ENCODE data around the gene HOMER1. TPM values are rescaled to one million over a fixed set of nuclear protein-coding genes. Genes with fewer than 3 reads are reported as not detected.

Gene HOMER1
- total and polyA plus RNA-seq, 9 of the 15 experiments (the other 6 are each of a cell fraction or from before 2014, with no cell fraction given), result 6.3 to 39.9 (median 9.9) TPM

- TF ChIP-seq SPI1 (IDR thresholded peaks at IDR 0.05; ENCODE audit: borderline replicate concordance, low read depth, low read length) (peak; percentile 68; the same call in 1 of the 2 replicates), HINFP (tag; conservative IDR thresholded peaks at IDR 0.05; ENCODE audit: low read depth) (no peak), NFIX (CRISPR knock-in tag; IDR thresholded peaks at IDR 0.05; ENCODE audit: low read depth) (no peak), SMARCE1 (IDR thresholded peaks at IDR 0.05) (peak; percentile 76; the same call in 1 of the 2 replicates), CBFB (CRISPR knock-in tag; IDR thresholded peaks at IDR 0.05) (no peak; the same call in 1 of the 2 replicates), POLR2B (IDR thresholded peaks at IDR 0.05; ENCODE audit: low read depth, partially characterized antibody) (peak; percentile 85), KLF10 (CRISPR knock-in tag; IDR thresholded peaks at IDR 0.05) (no peak), BACH1 (tag; IDR thresholded peaks at IDR 0.05) (peak; percentile 54; the same call in 1 of the 2 replicates), TAL1 (IDR thresholded peaks at IDR 0.05) (no peak), DDX20 (tag; IDR thresholded peaks at IDR 0.05; ENCODE audit: low read depth) (no peak), ZBTB7A (IDR thresholded peaks at IDR 0.05; ENCODE audit: borderline replicate concordance, control insufficient read depth, low read depth, low read length) (peak; percentile 48; the same call in 1 of the 2 replicates), ZBTB11 (CRISPR knock-in tag; IDR thresholded peaks at IDR 0.05) (peak in 1 of 3 experiments; percentile 76; a peak in 1 of 6 replicates), ZNF347 (CRISPR knock-in tag; IDR thresholded peaks at IDR 0.05; ENCODE audit: low read depth) (no peak), NFRKB (IDR thresholded peaks at IDR 0.05; ENCODE audit: low read depth) (peak; percentile 55; the same call in 1 of the 2 replicates), LEF1 (IDR thresholded peaks at IDR 0.05) (0 out of 2 replicates have a peak, but pooled peaks have one; percentile 27), SMAD3 (CRISPR knock-in tag; conservative IDR thresholded peaks at IDR 0.05) (no peak), SIX5 (IDR thresholded peaks at IDR 0.05; ENCODE audit: borderline replicate concordance in 1 of 2, insufficient read depth in 1 of 2, low read depth in 1 of 2, low read length in 2 of 2) (no peak), ZNF146 (CRISPR knock-in tag; IDR thresholded peaks at IDR 0.05; ENCODE audit: unreplicated experiment) (no peak)
- TF ChIP-seq, protein P1, sequence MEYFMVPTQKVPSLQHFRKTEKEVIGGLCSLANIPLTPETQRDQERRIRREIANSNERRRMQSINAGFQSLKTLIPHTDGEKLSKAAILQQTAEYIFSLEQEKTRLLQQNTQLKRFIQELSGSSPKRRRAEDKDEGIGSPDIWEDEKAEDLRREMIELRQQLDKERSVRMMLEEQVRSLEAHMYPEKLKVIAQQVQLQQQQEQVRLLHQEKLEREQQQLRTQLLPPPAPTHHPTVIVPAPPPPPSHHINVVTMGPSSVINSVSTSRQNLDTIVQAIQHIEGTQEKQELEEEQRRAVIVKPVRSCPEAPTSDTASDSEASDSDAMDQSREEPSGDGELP (CRISPR knock-in tag; IDR thresholded peaks at IDR 0.05; ENCODE audit: borderline replicate concordance), result peak; percentile 93
- TF ChIP-seq, protein P2, sequence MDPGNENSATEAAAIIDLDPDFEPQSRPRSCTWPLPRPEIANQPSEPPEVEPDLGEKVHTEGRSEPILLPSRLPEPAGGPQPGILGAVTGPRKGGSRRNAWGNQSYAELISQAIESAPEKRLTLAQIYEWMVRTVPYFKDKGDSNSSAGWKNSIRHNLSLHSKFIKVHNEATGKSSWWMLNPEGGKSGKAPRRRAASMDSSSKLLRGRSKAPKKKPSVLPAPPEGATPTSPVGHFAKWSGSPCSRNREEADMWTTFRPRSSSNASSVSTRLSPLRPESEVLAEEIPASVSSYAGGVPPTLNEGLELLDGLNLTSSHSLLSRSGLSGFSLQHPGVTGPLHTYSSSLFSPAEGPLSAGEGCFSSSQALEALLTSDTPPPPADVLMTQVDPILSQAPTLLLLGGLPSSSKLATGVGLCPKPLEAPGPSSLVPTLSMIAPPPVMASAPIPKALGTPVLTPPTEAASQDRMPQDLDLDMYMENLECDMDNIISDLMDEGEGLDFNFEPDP (CRISPR knock-in tag; IDR thresholded peaks at IDR 0.05), result no peak
Observed at GRCh38 chr5:79514391-79515105, 614 bp upstream of the HOMER1 start (continued).
